ENCODE data around the gene UCN2.

UCN2 gene

DNA sequence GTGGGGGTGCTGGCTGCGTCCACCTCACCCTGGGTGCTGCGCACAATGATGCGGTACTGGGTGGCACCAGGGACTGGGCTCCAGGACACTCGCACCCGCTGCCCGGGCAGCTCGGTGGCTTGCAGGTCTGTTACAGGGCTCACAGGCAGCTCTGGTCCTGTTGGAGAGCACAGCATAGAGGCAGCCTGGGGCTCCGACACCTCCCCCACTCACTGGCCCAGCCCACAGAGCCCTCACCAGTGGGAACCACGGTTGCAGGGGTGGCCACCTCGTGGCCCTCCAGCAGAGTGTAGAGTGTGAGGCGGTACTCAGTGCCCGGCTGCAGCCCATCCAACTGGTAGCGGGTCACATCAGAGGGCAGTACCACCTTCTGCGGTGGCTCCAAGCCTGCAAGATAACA lies 27.9 kb upstream of the UCN2 start:
- no peak for DNase-seq (ENCODE audit: low read depth)

DNA sequence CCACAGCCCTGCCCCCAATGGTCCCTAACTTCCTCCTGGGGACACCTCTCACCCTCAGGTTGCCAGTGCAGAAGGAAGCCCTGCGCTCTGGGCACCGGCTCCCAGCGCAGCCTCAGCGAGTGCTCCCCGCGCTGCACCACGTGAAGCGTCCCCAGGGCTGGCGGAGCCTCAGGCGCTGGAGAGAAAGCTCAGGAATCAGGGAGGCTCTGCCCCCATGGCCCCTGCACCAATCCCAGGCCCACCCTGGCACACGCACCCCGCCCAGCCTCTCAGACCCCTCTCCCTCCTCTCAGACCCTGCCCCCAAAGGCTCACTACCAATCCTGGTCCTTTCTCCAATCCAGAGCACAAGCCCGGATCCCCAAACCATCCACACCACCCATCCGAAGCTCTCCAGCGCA lies 24.6 kb upstream of the UCN2 start:
- no peak for DNase-seq (ENCODE audit: low read depth)

DNA sequence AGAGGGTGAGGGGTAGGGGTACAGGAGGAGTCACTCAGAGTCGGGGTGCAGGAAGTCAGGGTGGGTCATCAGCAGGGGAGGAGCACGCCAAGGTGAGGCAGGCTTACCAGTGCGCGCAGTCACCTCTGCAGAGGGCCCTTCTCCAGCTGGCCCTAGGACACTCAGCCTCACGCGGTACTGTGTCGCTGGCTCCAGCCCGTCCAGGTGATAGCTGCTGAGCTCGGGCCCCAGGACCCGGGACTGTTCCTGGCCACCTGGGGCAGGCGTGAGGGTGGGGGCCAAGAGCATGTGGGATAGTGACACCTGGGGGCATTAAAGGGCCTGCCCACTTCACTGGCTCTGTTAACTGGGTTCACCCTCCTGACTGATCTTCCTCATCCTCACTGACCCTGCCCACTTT lies 24.1 kb upstream of the UCN2 start:
- DNase-seq (ENCODE audit: low read depth), result no peak

DNA sequence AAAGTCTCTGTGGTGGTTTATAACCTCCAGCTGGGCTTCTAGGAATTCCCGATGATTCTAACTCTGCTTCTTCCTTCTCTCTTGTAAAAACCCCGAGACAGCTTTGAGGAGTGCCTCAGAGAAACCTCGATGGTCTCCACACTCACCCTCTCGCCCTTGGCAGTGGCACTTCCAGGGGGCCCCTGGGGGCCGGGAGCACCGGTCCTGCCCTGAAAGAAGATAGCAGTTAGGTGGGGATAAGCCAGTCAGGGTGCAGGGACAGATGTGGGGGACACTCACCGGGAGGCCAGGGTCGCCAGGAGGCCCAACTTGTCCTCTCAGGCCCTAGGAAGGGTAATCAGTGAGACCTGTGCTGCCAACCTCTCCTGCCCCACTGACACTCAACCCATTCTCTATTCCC lies 21.8 kb upstream of the UCN2 start:
- DNase-seq (ENCODE audit: low read depth), result no peak

DNA sequence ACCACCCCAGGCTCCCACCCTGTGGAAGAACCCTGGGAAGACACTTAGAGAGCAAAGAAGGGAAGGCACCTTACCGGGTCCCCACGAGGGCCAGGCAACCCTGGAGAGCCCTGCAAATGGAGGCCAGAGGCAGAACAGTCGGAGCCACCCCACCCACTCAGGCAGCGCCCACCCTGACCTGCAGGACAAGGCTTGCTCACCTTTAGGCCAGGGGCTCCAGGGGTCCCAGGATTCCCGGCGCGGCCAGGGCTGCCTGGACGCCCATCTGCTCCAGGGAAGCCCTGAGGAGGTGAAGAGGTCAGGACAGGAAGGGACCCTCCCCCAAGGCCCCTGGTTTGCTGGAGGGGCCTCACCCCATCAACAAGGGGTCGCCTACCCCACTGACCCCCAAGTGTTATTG lies 21.3 kb upstream of the UCN2 start:
- DNase-seq (ENCODE audit: low read depth), result no peak

DNA sequence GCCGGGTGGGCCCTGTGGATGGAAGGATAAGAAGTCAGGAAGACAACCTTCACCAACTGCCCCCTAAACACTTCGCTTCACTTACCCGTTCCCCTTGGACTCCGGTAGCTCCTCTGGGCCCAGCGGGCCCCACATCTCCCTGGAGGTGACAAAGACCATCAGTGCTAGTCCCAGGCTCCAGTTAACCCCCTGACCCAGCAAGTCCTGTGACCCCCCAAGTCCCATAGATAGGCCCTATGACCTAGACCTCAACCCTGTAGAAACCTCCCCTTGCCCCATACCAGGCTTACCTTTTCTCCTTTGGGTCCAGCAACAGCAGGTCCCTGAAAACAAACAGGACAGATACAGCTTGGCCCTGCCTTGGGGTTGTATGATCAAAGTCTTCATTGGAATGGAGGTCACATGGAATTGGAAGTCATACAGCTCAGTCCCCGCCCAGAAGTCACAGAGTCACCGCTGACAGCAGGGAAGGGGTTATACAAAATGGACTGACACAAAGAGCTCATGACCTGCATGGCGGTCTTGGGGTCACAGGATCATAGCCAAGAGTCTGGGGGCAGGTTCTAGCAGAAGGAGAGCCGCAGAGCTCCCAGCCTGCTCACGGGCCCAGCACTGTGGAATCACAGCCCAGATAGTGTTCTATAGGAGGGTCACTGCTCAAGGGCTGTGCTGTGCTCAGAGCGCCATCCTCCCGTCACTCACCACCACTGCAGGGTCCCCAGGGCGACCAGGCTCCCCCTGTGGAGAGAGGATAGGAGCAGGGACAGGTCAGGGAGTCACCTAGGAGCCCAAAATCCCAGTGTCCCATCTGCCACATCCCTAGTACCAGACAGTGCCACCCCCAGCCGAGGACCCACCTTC lies 18.3 kb upstream of the UCN2 start:
- no peak for DNase-seq (ENCODE audit: low read depth)

DNA sequence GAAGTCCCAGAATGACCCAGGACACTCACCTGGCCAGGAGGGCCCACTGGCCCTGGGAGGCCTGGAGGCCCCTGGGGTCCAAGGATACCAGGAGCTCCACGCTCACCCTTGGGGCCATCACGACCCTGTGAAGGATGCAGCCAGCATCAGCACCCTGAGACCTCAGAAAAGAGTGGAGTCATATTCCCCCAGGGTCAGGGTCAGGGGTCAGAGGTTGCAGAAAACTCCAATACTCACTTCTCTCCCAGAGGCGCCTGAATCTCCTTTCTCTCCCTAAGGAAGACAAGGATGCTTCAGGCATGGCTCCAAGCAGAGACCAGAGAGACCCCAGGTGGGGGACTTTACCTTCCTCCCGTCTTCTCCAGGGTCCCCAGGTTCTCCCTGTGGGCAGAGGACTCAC lies 13.1 kb upstream of the UCN2 start:
- DNase-seq (ENCODE audit: low read depth), result no peak

DNA sequence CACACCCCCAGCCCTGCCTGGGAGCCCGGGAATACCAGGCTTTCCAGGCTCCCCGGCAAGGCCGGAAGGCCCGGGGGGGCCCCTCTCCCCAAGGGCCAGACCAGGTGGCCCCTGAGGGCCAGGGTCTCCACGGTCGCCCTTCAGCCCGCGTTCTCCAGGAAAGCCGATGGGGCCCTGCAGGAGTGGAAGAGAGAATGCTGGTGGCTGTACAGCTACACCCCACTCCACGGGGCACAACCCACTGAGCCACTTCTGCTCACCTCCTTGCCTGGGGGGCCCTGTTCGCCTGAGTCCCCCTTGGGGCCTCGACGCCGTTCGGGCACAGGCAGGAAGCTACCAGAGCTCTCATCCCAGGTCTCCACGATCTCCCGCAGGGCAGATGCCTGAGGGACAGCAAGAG lies 11.8 kb upstream of the UCN2 start:
- DNase-seq (ENCODE audit: low read depth), result no peak

DNA sequence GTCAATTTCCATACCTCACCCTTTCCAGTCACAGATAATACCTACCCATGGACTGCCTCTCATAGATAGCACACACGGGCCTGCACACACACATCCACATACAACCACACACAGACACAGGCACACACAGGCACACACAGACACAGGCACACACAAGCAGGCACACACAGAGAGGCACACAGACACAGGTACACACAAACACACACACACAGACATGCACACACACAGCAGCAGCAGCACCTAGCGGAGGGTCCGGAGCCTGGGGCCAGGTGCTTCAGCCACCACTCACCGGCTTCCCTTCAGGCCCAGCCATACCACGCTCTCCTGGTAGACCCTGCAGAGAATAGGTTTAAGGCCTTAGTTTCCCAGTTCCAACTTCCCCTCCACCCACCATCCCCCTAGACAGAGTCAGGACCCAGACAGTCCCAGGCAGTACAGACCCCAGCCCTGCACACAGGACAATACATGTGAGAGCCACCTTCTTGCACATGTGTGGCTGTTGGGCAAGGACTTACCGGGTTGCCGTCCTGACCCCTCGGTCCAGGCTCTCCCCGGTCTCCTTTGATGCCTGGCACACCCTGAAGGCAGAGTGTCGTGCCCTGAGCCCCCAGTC lies 10.5 kb upstream of the UCN2 start:
- DNase-seq (ENCODE audit: low read depth), result no peak

DNA sequence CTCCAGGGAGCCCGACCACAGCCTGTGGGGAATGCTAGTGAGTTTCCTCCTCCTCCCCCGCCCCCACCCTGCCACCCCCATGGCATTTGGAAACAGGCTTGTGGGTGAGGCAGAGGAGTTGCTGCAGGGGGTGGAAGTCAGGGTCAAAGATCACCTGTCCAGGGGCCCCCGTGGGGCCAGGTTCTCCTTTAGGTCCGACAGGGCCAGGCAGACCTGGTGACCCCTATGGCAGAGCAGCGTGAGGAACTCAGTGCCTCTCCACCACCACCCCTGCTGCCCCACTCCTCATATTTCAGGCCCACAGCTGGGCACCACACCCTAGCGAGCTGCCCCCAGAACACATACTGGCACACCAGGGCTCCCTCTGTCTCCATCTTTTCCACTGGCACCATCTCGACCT lies 8.9 kb upstream of the UCN2 start:
- no peak for DNase-seq (ENCODE audit: low read depth)

DNA sequence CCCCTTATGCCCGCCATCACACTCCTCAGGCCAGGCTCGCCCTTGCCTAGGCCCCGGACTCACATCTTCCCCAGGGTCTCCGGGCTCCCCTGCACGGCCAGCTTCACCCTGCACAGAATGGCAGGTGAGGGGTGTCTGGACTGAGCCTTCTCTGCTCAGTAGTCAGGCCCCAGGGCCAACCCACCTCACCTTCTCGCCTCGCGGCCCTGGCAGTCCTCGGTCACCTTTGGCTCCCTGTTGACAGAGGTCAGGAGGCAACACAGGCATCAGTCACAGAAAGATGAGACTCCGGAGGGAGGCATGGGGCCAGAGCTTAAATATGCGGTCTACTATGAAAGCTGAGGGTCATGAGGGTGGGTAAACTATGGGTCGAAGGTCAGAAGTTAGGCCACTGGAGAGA lies 8.4 kb upstream of the UCN2 start:
- DNase-seq (ENCODE audit: low read depth), result no peak

DNA sequence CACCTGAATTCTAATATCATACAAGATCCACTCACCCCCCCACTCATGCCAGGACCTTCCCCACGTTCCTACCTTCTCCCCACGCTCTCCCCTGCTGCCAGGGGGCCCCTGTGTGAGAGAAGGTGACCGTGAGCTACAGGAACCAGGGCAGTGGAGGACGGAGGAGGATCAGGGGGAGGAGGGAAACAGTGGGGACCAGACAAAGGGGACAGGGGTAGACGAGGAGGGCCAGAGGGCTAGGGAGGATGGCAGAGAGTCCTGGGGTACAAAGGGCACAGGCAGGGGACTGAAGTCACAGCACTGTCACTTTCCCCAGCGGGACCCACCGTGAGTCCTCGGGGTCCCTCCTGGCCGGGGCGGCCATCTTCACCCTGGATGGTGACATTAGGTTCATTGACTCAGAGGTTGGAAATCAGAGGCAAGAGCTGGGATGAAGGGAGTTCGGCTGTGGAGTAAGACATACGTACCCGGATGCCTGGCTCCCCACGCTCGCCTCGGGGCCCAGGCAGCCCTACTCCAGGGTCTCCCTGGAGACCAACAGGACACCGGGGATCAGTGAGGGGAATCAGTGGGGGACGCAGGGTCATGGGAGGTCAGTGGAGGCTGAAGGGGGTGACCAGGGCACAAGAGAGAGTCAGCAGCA lies 6.3 kb upstream of the UCN2 start:
- no peak for DNase-seq (ENCODE audit: low read depth)

DNA sequence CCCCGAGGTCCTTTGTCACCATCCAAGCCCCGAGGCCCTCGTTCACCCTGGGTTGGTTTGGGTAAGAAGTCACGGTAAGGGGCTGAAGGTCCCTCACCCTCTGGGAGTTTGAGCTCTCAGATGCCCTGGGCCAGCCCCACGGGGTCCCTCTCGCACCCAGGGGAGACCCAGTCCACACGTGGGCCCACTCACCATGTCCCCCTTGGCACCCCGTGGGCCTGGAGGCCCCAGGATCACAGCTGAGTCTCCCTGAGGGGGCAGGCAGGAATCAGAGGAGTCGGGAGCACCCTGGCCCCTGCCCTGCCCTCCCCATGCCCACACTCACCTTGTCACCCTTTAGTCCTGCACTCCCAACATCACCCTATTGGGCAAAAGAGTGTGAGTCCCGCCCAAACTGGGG lies 5.8 kb upstream of the UCN2 start:
- no peak for DNase-seq (ENCODE audit: low read depth)

DNA sequence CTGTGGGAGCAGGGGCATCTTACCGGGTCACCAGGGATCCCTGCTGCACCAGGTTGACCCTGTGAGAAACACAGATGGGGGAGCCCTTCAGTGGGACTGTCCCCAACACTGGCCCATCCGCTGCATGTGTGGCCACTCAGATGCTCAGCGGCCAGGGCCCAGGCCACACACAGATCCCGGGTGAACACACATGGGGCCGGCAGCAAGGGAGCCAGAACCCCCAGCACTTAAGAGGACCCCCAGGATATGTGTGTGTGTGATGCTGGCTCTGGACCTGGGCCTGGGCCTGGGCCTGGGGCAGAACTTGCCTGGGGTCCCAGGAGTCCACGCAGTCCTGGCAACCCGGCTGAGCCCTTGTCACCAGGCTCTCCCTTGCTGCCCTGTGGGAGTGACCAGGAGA lies 4.9 kb upstream of the UCN2 start:
- no peak for DNase-seq (ENCODE audit: low read depth)

DNA sequence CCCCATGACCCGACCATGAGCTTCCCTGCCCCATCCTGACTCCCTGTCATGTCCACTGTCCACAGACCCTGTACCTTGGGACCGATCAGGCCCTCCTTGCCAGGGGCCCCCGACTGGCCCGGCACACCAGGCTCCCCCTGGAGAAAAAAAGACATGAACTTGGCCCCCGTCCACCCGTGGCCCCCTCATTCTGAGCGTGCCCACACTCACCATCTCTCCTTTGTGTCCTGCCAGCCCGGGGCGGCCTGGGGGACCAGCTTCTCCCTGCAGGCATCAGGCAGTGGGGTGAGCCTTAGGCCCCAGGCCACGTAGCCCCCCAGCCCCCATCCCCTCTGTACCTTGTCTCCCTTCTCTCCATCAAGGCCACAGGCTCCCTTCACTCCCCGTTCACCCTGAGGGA lies 3.9 kb upstream of the UCN2 start:
- DNase-seq (ENCODE audit: low read depth), result no peak

DNA sequence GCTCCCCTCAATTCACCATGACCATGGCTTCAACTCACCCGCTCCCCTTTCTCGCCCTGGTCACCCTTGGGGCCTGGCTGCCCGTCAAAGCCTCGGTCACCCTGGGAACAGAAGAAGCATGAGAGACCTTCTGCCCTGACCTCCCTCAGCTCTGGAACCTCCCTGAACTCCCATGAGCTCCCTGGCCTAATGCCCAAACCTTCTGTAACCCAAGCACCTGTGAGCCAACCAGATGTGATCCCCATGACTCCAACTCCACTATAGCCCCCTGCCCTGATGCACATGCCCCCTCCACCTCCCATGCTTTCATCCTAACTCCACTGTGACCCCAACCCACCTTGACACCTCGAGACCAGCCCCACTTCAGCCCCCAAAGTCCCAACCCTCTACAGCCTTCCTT lies 3.5 kb upstream of the UCN2 start:
- no peak for DNase-seq (ENCODE audit: low read depth)

DNA sequence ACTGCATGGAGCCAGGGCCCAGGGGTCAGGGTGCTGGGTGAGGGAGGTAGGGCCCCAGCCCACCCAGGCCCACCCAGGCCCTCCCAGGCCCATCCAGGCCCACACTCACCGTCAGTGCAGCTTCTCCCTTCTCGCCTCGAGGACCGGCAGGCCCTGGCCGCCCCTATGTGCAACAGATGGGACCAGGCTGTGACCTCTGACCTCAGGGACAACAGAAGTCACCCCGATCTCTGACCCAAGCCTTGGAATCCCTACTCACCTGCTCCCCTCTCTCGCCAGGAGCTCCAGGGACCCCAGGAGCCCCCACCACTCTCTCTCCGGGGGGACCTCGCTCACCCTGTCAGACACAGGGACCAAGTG lies 2.8 kb upstream of the UCN2 start:
- no peak for DNase-seq (ENCODE audit: low read depth)

DNA sequence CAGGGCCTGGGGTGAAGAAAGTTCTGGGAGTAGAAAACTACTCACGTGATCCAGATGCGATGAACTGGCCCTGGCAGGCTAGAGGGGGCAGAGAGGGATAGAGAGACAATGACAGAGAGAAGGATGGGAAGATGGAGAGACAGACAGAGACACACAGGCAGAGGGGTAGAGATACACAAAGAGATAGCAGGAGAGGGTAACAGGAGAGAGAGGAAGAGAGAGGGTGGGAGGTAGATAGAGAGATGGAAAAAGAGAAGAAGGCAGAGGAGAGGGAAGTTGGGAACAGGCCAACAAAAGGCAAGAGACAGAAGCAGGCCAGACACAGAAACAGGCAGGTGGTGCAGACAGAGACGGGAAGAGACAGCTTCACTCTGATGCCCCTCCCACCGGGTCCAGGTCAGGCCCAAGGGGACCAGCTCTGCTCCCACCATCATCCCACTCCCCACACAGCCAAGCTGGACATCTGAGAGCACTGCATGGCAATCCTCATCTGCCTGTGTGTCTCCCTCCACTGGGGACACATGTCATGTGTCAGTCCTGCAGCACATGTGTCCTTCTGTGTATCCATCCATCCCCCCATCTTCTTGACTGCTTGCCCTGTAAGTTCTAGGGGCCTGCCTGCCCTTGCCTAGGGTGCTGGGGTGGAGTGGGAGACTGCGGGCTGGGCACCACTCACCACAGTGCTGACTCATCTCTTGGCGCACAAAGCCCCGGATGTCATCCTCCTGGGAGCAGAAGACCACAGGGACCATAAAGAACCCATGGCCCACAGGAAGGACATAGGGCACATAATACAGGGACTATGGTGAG lies 2.2 kb upstream of the UCN2 start:
- DNase-seq (ENCODE audit: low read depth), result no peak

DNA sequence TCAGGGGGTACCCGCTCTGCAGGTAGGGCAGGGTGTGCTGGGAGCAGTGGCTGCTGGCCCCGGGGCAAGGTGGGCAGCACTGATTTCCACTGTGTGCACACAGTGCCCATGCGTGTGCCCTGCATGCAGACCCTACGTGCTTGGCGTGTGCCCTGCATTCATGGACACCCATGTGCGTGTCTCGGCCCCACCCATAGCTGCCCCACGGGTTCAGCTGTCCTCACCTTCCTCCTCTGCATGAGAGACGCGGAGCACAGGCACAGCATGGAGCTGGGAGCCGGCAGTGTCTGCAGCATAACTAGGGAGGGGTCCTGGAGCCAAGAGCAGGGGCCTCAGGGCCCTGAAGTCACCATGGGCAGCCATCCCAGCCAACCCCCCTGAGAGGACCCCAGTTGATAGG lies 1.6 kb upstream of the UCN2 start:
- no peak for DNase-seq (ENCODE audit: low read depth)

DNA sequence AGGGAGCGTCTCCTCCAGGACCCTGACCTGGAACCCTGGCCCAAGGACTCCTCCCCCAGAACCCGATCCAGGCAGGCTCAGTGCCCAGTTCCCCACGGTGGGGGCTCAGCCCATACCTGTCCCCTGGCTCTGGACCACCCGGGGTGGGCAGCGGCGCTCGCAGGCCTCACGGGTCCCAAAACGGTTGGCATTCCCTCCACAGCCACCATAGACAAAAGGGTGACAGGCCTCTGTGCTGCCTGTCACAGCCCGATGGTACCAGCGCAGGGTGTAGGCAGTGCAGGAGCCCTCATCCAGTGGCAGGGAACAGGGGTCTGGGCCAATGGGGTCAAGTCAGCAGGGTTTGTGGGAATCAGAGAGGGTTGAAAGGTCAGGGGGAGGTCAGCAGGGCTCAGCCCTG lies 1.1 kb upstream of the UCN2 start:
- no peak for DNase-seq (ENCODE audit: low read depth)

DNA sequence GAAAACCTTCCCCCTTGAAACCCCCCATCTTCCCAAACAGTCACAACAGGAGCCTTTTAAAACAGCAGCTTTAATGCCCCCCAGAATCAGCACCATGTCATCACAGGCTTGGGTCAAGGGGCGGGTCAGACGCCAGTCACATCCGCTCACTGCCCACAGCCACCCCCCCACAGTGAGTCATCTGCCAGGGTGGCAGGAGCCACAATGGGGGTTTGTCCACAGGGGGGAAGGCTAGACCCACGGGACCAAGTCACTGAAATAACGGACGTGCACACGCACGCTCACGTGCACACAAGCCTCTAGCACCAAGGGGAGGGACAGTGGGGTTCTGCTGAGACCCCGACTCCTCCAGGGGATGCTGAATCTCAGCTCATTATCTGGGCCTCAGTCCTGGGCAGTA lies 441 bp upstream of the UCN2 start:
- no peak for DNase-seq (ENCODE audit: low read depth)

DNA sequence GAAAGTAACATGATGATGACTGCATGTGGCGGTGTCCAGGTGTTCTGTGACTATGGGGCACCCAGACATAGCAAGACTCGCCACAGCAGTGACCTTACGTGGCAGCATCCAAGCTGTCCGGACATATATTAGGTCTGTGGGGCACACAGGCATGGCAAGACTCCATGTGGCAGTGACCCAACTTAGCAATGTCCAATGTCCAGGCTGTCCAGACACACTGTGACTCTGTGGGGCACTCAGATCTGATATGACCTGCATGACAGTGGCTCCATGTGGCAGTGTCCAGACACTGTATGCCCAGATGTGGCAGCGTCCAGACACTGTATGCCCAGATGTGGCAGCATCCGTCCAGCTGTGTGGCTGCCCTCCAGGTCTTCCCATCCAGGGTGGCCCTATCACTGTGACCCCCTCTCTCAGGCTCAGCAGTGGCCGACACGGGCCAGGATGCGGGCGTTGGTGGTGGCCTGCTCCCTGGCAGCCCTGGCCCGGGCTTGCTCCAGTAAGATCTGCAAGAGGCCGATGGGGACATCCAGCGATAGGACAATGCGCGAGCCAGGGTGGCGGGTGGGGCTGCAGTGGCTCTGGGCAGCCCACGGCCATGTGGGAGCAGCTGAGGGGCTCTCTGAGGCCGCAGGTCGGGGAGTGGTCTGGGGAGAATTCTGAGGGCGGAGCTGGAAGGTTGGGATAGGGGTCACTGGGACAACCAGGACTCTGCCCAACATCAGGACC lies 1.1 kb downstream of the UCN2 start:
- no peak for DNase-seq (ENCODE audit: low read depth)

All from stimulated activated CD8-positive, alpha-beta memory T cell treated with anti-CD3 and anti-CD28 coated beads, Interleukin-15, amount 100 ng/mL, for 1 hour (primary cell).